Measurements from ENCODE around the gene TMEM203.

TMEM203 gene

DNA sequence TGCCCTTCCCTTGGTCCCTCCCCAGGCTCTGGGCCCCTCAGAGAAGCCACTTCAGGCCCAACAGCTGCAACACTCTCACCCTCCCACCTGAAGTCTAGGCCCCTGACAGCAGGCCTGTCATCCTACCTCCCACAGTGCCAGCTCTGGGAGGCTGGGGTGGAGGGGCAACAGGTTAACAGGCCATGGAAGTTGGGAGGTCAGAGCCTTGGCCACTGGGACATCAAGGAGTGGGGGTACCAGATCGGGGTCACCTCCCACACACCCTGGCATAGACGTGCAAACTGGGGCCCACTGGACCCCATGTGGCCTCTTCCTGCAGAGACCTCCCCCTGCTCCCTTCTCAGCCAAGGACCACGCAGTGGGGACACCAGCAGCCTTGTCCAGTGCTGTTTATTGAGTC, 14.2 kb downstream of the TMEM203 start:
- TF ChIP-seq, protein P1, sequence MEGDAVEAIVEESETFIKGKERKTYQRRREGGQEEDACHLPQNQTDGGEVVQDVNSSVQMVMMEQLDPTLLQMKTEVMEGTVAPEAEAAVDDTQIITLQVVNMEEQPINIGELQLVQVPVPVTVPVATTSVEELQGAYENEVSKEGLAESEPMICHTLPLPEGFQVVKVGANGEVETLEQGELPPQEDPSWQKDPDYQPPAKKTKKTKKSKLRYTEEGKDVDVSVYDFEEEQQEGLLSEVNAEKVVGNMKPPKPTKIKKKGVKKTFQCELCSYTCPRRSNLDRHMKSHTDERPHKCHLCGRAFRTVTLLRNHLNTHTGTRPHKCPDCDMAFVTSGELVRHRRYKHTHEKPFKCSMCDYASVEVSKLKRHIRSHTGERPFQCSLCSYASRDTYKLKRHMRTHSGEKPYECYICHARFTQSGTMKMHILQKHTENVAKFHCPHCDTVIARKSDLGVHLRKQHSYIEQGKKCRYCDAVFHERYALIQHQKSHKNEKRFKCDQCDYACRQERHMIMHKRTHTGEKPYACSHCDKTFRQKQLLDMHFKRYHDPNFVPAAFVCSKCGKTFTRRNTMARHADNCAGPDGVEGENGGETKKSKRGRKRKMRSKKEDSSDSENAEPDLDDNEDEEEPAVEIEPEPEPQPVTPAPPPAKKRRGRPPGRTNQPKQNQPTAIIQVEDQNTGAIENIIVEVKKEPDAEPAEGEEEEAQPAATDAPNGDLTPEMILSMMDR (conservative IDR thresholded peaks at IDR 0.05), result no peak
- no peak for TF ChIP-seq ZFX (IDR thresholded peaks at IDR 0.05)
- peak overlapping the region; percentile 93 for H3K27ac ChIP-seq

DNA sequence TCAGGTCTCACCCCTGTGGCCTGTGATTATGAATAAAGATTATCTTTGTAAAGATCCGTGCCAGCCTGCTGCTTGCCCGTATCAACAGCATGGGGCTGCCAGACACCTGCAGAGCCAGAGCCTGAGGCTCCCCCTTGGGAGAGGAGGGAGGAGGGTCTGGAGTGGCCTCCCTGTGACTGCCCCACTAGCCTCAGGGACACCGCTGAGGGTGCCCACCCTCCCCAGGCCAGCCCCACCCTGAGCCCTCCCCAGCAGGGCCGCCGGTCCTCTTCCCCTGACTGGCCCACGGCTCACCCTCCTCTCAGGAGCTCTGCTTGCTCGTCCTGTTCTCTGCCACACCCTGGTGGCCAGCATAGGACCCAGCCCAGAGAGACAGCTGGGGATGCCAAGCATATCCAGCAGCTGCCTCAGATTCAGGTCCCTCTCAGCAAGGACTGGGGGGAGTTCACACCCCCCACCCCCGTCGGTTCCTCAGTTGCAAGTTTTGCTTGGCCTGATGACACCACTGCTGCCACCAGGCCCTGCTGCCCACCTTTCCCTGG, 15.1 kb downstream of the TMEM203 start:
- TF ChIP-seq, protein P1 (conservative IDR thresholded peaks at IDR 0.05), result no peak; the same call in 1 of the 2 replicates
- no peak for TF ChIP-seq ZFX (IDR thresholded peaks at IDR 0.05)
- H3K27ac ChIP-seq, result peak overlapping the region; percentile 93

DNA sequence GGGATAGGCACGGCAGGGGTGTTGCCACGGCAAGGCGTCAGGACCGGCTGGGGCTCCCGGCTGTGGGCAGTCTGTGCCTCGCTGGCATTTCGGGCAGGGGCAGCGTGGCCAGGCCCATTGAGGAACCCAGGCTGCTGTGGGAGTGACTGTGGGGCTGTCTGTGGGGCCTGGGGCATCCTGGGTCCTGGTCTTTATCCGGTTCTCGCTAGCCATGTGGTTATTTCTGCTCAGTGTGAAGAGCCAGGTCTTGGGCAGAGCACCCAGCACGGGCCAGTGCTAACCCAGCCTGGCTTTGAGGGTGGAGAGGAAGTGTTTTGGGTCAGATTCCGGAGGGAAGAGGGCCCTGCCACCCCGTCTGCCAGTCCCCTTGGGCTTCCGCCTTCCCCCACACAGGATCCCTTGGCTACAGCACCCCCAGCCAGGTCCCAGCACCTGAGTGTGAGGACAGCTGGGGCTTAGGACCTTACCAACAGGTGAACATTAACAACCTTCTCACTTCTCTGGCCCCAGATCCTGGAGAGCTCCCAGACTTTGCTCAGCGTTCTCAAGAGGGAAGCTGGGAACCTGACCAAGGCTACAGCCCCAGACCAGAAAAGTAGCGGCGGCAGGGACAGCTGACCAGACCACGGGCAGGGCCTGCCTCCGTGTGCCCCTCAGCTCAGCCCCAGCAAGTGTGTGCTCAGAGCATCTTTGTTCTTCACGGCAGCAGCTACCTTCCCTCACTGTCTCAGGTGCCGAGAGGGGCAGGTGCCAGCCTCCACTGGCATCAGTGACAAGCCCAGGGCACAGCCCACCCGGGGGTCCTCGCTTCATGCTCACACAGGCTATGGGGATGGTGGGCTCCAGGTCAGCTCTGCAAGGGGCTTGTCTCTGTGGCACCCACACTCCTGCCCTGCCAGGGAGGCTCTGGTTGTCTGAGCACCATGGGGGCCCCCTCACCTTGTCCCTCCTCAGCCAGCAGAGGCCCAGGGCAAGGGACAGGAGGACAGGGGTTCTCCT, 15.9 kb downstream of the TMEM203 start:
- TF ChIP-seq, protein P1 (conservative IDR thresholded peaks at IDR 0.05), result peak; percentile 44; the same call in 1 of the 2 replicates
- TF ChIP-seq ZFX (IDR thresholded peaks at IDR 0.05), result no peak
- peak overlapping the region; percentile 93 for H3K27ac ChIP-seq

DNA sequence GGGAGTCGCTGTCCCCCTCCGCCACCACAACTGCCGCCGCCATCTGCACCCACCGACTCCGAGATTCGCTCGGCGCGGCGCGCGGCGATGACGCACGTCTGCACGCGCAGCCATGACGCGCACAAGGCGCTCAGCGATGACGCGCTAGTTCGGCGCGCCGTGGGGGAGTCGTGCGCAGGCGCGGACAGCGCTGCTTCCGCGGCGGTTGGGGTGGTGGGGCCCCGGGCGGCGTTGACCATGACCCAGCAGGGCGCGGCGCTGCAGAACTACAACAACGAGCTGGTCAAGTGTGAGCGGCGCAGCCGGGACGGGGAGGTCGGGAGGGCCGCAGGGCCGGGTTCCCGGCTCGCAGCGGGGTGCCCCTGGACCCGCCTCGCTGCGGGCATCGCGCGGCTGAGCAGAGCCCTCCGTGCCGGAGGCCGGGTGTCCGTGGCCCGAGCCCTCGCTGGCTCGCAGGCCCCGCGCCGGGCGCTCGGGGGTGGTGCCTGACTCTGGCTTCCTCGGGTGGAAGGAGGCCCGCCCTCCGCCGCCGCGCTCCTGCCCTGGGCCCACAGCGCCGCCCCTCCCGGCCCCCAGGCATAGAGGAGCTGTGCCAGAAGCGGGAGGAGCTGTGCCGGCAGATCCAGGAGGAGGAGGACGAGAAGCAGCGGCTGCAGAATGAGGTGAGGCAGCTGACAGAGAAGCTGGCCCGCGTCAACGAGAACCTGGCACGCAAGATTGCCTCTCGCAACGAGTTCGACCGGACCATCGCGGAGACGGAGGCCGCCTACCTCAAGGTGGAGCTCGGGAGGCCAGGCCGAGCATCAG, 16.8 kb downstream of the TMEM203 start, which contains the start of the genes ANAPC2 and SSNA1:
TSS of gene ANAPC2 (minus strand) at position 71 of the 807 bp plus-strand sequence. CDS start at position 43, 28 bp downstream.
TSS of gene SSNA1 (plus strand) at position 187 of the 807 bp plus-strand sequence. CDS start at position 238, 51 bp downstream.
- H3K27ac ChIP-seq, result peak within 1 kb of the TSS; percentile 93
- TF ChIP-seq, protein P1 (conservative IDR thresholded peaks at IDR 0.05), result peak; percentile 79
- peak; percentile 83; the same call in 1 of the 2 replicates for TF ChIP-seq ZFX (IDR thresholded peaks at IDR 0.05)

DNA sequence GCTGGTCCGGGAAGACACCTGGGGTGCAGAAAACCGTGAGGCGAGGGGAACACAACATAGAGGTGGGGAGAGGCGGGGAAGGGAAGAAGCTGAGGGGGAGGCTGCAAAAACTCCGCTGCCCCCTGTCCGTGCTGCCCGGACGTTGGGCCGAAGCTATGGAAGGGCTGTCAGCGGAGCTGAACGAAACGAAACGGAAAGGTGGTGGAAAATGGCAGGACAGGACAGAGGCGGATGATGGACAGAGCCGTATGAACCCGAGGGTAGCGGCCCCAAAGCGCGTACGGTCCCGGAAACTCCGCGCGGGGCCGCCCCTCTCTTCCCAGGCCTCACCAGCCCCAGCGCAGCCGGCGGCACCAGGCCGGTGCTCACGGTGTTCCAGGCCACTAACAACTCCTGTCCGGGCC, 17.4 kb downstream of the TMEM203 start:
- H3K27ac ChIP-seq, result peak overlapping the region; percentile 93
- no peak for TF ChIP-seq ZFX (IDR thresholded peaks at IDR 0.05)
- TF ChIP-seq, protein P1 (conservative IDR thresholded peaks at IDR 0.05), result no peak

DNA sequence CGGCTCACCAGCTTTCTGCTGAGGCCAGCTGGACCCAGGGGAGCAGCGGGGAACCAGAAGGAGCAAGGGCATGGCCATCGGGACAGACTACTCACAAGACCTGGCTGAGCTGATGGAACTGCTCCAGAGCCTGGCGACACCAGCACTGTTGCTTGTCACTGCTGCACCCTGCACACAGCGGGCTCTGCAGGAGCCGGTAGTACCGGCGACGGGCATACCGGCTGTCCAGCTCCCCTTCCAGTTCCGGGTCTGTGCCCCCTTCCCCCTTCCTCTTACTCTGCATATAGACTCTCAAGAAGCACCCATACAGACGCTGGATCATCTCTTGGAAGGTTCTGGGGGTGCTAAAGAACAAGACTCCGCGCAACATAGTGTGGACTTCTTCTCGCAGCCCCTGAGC, 18.1 kb downstream of the TMEM203 start:
- H3K27ac ChIP-seq, result peak overlapping the region; percentile 93; the same call in 1 of the 2 replicates
- TF ChIP-seq, protein P1 (conservative IDR thresholded peaks at IDR 0.05), result no peak
- TF ChIP-seq ZFX (IDR thresholded peaks at IDR 0.05), result no peak
